Body of pancreas (tissue), 4 donors: Measurements from ENCODE around the gene SLC35F4.

ENCODE experiments used
- CTCF ChIP-seq, 7 experiments: fragments of 450-650 bp in 4 of 7; fragments of 200-600 bp in 3 of 7; sonication (generic) in 3 of 7; IDR thresholded peaks; one replicate each; pipeline ENCODE4 v1.5.1; 2016 to 2019; ENCODE audit warnings: antibody characterized with exemption in 7 of 7
- POLR2A ChIP-seq, 3 donors: fragments of 450-650 bp; IDR thresholded peaks; one replicate each; pipeline ENCODE4 v1.6.1; 2016; ENCODE audit warnings: antibody characterized with exemption in 3 of 3, mild to moderate bottlenecking in 2 of 3

DNA sequence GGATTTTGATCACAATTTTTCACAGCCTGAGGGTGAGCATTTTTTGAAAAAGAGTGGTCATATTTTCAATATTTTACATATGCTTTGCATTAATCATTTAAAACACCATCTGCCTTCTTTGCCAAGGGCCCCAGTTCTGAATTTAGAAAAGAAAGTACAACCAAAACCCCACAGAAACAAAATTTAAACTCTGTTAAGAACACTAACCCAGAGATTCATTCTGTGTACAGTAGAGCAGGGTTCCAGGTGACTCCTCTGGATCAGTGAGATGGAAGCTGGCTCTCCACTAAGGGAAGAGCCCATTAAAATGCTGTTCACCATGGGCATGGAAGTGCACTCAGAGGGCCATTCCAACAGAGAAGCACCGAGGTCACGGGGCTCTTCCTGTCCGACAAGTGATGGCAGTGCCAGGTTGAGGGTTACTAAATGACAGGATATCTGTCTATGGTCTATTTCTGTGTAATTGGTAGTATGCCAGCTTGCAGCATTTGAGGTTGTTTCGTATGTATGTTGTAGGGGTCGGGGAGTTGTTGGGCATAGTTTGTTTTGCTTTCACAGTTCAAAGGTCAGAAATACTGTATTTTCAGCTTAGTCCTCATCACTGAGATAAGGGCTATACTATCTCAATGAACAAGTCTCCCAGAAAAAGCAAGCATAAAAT lies 95.9 kb downstream of the SLC35F4 start:
- TF ChIP-seq CTCF (IDR thresholded peaks at IDR 0.05) (no peak), POLR2A (IDR thresholded peaks at IDR 0.05) (no peak)
